HT-29 (cell line): ENCODE measurements around the gene HYI. TPM values are rescaled to one million over a fixed set of nuclear protein-coding genes. Genes with fewer than 3 reads are reported as not detected.

Source experiments
- small RNA-seq: library from RNA; depleted of rRNA; stranded (forward); fragments of <200 nt; gene quantifications from one replicate; pipeline ENCODE3, GENCODE V24; 2014
- total RNA-seq: library from RNA; depleted of rRNA; stranded (reverse); fragments of >200 nt; shearing (Covaris generic); gene quantifications from 2 replicates; pipeline ENCODE4 v1.2.3, GENCODE V29; 2014; rRNA removed

The HYI gene
- total RNA-seq, 1 experiment from 2014 or later: 69.1 TPM

Small RNA genes within 50 kb of the gene (small RNA-seq; reads per million reads assigned to genes)
- gene MIR6735: not detected

Other genes with a start within 250 kb of the HYI start
- 64.2 and 65.2 TPM in 2 replicates for gene TMEM125, start 183.9 kb downstream of the HYI start, total RNA-seq
- gene C1orf210, start 168.3 kb downstream of the HYI start, total RNA-seq: 39.0 and 58.2 TPM in 2 replicates
- gene TIE1, start 152.9 kb downstream of the HYI start, total RNA-seq: not detected in 2 replicates
- 0.79 TPM in 1 of 2 replicates, not detected in the other for gene MPL, start 116.1 kb downstream of the HYI start, total RNA-seq
- gene CDC20, start 95.0 kb downstream of the HYI start, total RNA-seq: 278 and 304 TPM in 2 replicates
- 160 and 176 TPM in 2 replicates for gene ELOVL1, start 85.9 kb downstream of the HYI start, total RNA-seq
- gene MED8, start 64.1 kb downstream of the HYI start, total RNA-seq: 33.9 and 36.5 TPM in 2 replicates
- gene SZT2, start 64.0 kb downstream of the HYI start, total RNA-seq: 17.5 and 21.9 TPM in 2 replicates
- gene PTPRF, start 77.0 kb upstream of the HYI start, total RNA-seq: 101 and 122 TPM in 2 replicates
- 23.0 and 25.2 TPM in 2 replicates for gene KDM4A, start 196.2 kb upstream of the HYI start, total RNA-seq